ENCODE measurements around the gene UBB.

Gene UBB

GRCh38 chr17:16377941-16378341 is 3.0 kb upstream of the UBB start:
- TF ChIP-seq EZH2phosphoT487 (IDR thresholded peaks at IDR 0.05; ENCODE audit: borderline replicate concordance, low read length) (no peak), CTCF (IDR thresholded peaks at IDR 0.05; ENCODE audit: low read depth, low read length, poor library complexity, severe bottlenecking) (no peak)
- Histone ChIP-seq H3K4me3 (ENCODE audit: low read length) (no peak overlapping the region), H3K9me3 (ENCODE audit: control insufficient read depth, insufficient read depth, low read length) (no peaks in the 10 kb centered on the region), H3K27ac (ENCODE audit: low read depth, low read length) (no peak overlapping the region), H3K4me1 (ENCODE audit: control insufficient read depth, low read length) (peaks cover 22% of the 10 kb centered on the region), H3K79me2 (ENCODE audit: control insufficient read depth, low read length) (peaks cover 20% of the 10 kb centered on the region), H3F3A (ENCODE audit: control insufficient read depth, insufficient read depth) (peaks cover 15% of the 10 kb centered on the region), H4K20me1 (ENCODE audit: control insufficient read depth, insufficient read depth, low read depth, low read length) (peaks cover 6% of the 10 kb centered on the region), H3K9me2 (replicated peaks; ENCODE audit: control insufficient read depth, low read length) (no peaks in the 10 kb centered on the region), H3K4me2 (ENCODE audit: low read length) (no peak overlapping the region), H3K27me3 (ENCODE audit: control insufficient read depth, low read length) (no peaks in the 10 kb centered on the region), H3K36me3 (ENCODE audit: control insufficient read depth, low read length) (peaks cover 18% of the 10 kb centered on the region)

GRCh38 chr17:16378636-16379282 is 2.1 kb upstream of the UBB start:
- Histone ChIP-seq H4K20me1 (ENCODE audit: control insufficient read depth, insufficient read depth, low read depth, low read length) (peaks cover 6% of the 10 kb centered on the region), H3K36me3 (ENCODE audit: control insufficient read depth, low read length) (peaks cover 26% of the 10 kb centered on the region), H3K27me3 (ENCODE audit: control insufficient read depth, low read length) (no peaks in the 10 kb centered on the region), H3K79me2 (ENCODE audit: control insufficient read depth, low read length) (peaks cover 27% of the 10 kb centered on the region), H3K9me3 (ENCODE audit: control insufficient read depth, insufficient read depth, low read length) (no peaks in the 10 kb centered on the region), H3K4me3 (ENCODE audit: low read length) (no peak overlapping the region), H3K27ac (ENCODE audit: low read depth, low read length) (no peak overlapping the region), H3K4me2 (ENCODE audit: low read length) (no peak overlapping the region), H3K9me2 (replicated peaks; ENCODE audit: control insufficient read depth, low read length) (no peaks in the 10 kb centered on the region), H3F3A (ENCODE audit: control insufficient read depth, insufficient read depth) (peaks cover 20% of the 10 kb centered on the region), H3K4me1 (ENCODE audit: control insufficient read depth, low read length) (peaks cover 29% of the 10 kb centered on the region)
- TF ChIP-seq CTCF (IDR thresholded peaks at IDR 0.05; ENCODE audit: low read depth, low read length, poor library complexity, severe bottlenecking) (no peak), EZH2phosphoT487 (IDR thresholded peaks at IDR 0.05; ENCODE audit: borderline replicate concordance, low read length) (no peak)

GRCh38 chr17:16379654-16380053 is 1.2 kb upstream of the UBB start:
- peaks cover 36% of the 10 kb centered on the region for H3K4me1 ChIP-seq (ENCODE audit: control insufficient read depth, low read length)
- peaks cover 27% of the 10 kb centered on the region for H3F3A ChIP-seq (ENCODE audit: control insufficient read depth, insufficient read depth)
- TF ChIP-seq CTCF (IDR thresholded peaks at IDR 0.05; ENCODE audit: low read depth, low read length, poor library complexity, severe bottlenecking): no peak
- TF ChIP-seq EZH2phosphoT487 (IDR thresholded peaks at IDR 0.05; ENCODE audit: borderline replicate concordance, low read length): no peak
- no peak overlapping the region; the same call in 1 of the 2 replicates for H3K4me3 ChIP-seq (ENCODE audit: low read length)
- H3K4me2 ChIP-seq (ENCODE audit: low read length): peak overlapping the region; percentile 78; the same call in 1 of the 2 replicates
- peaks cover 6% of the 10 kb centered on the region for H4K20me1 ChIP-seq (ENCODE audit: control insufficient read depth, insufficient read depth, low read depth, low read length)
- no peaks in the 10 kb centered on the region for H3K9me3 ChIP-seq (ENCODE audit: control insufficient read depth, insufficient read depth, low read length)
- peaks cover 32% of the 10 kb centered on the region for H3K36me3 ChIP-seq (ENCODE audit: control insufficient read depth, low read length)
- no peaks in the 10 kb centered on the region for H3K27me3 ChIP-seq (ENCODE audit: control insufficient read depth, low read length)
- no peaks in the 10 kb centered on the region for H3K9me2 ChIP-seq (replicated peaks; ENCODE audit: control insufficient read depth, low read length)
- no peak overlapping the region for H3K27ac ChIP-seq (ENCODE audit: low read depth, low read length)
- H3K79me2 ChIP-seq (ENCODE audit: control insufficient read depth, low read length): peaks cover 27% of the 10 kb centered on the region
